ENCODE measurements around the gene UFD1.

- TF ChIP-seq, protein P1, sequence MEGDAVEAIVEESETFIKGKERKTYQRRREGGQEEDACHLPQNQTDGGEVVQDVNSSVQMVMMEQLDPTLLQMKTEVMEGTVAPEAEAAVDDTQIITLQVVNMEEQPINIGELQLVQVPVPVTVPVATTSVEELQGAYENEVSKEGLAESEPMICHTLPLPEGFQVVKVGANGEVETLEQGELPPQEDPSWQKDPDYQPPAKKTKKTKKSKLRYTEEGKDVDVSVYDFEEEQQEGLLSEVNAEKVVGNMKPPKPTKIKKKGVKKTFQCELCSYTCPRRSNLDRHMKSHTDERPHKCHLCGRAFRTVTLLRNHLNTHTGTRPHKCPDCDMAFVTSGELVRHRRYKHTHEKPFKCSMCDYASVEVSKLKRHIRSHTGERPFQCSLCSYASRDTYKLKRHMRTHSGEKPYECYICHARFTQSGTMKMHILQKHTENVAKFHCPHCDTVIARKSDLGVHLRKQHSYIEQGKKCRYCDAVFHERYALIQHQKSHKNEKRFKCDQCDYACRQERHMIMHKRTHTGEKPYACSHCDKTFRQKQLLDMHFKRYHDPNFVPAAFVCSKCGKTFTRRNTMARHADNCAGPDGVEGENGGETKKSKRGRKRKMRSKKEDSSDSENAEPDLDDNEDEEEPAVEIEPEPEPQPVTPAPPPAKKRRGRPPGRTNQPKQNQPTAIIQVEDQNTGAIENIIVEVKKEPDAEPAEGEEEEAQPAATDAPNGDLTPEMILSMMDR (conservative IDR thresholded peaks at IDR 0.05; ENCODE audit: low read depth, low read length), result no peak
- TF ChIP-seq POLR2A (IDR thresholded peaks at IDR 0.05; ENCODE audit: low read depth, low read length), result no peak
- no peak for TF ChIP-seq ELK1 (IDR thresholded peaks at IDR 0.05; ENCODE audit: borderline replicate concordance, low read depth, low read length)
- TF ChIP-seq SMC3 (IDR thresholded peaks at IDR 0.05; ENCODE audit: low read depth, low read length), result no peak
Observed at GRCh38 chr22:19523240-19524169, 44.5 kb upstream of the UFD1 start.
